Trophoblast cell (in vitro differentiated cells and primary cell): ENCODE data around the gene CHCHD3.
A peak's percentile ranks its signal among the peaks of the same experiment; 100 is the strongest.

Experiments used
- DNase-seq, 2 donors: peaks; one replicate each; pipeline ENCODE4 v3.0.0-alpha.2; 2016
- H2AFZ ChIP-seq: 2 replicates; pipeline ENCODE4 v1.6.1; 2013; ENCODE audit warnings: low read length, moderate library complexity, mild to moderate bottlenecking; ENCODE audit not compliant: insufficient read depth, poor library complexity
- H2AK5ac ChIP-seq: 2 replicates; pipeline ENCODE4 v1.6.1; 2013; ENCODE audit warnings: mild to moderate bottlenecking, low read length
- H2BK120ac ChIP-seq: 2 replicates; pipeline ENCODE4 v1.6.1; 2013; ENCODE audit warnings: low read length, mild to moderate bottlenecking, moderate library complexity; ENCODE audit not compliant: insufficient read depth, poor library complexity
- H2BK12ac ChIP-seq: 2 replicates; pipeline ENCODE4 v1.6.1; 2013; ENCODE audit warnings: mild to moderate bottlenecking, low read length, moderate library complexity
- H2BK5ac ChIP-seq: 2 replicates; pipeline ENCODE4 v1.6.1; 2013; ENCODE audit warnings: low read length, low read depth, moderate library complexity, mild to moderate bottlenecking; ENCODE audit not compliant: poor library complexity
- H3K14ac ChIP-seq: 2 replicates; pipeline ENCODE4 v1.6.1; 2013; ENCODE audit warnings: mild to moderate bottlenecking, low read length
- H3K18ac ChIP-seq: 2 replicates; pipeline ENCODE4 v1.6.1; 2013; ENCODE audit warnings: mild to moderate bottlenecking, low read length
- H3K23ac ChIP-seq: 2 replicates; pipeline ENCODE4 v1.6.1; 2013; ENCODE audit warnings: low read length
- H3K27ac ChIP-seq: 2 replicates; pipeline ENCODE4 v1.5.1; 2013; ENCODE audit warnings: low read depth, mild to moderate bottlenecking, inconsistent platforms, low read length, moderate library complexity
- H3K27me3 ChIP-seq: 2 replicates; pipeline ENCODE4 v1.6.1; 2013; ENCODE audit warnings: inconsistent platforms, mild to moderate bottlenecking, low read length, moderate library complexity; ENCODE audit not compliant: insufficient read depth
- H3K36me3 ChIP-seq, 2 experiments: 1 replicate in 1 of 2; 2 replicates in 1 of 2; pipeline ENCODE4 v1.6.1; 2013; ENCODE audit warnings: low read length in 2 of 2, mild to moderate bottlenecking in 2 of 2, moderate library complexity in 1 of 2; ENCODE audit not compliant: insufficient read depth in 2 of 2, control insufficient read depth in 1 of 2
- H3K4ac ChIP-seq: 2 replicates; pipeline ENCODE4 v1.6.1; 2013; ENCODE audit warnings: low read depth, mild to moderate bottlenecking, low read length, moderate library complexity
- H3K4me1 ChIP-seq, 2 experiments: 1 replicate in 1 of 2; 2 replicates in 1 of 2; pipeline ENCODE4 v1.6.1; 2013; ENCODE audit warnings: low read length in 2 of 2, mild to moderate bottlenecking in 2 of 2, moderate library complexity in 1 of 2; ENCODE audit not compliant: insufficient read depth in 2 of 2, control insufficient read depth in 1 of 2
- H3K4me2 ChIP-seq: 2 replicates; pipeline ENCODE4 v1.6.1; 2013; ENCODE audit warnings: inconsistent platforms, mild to moderate bottlenecking, low read length, moderate library complexity
- H3K4me3 ChIP-seq: 2 replicates; pipeline ENCODE4 v1.5.1; 2013; ENCODE audit warnings: mild to moderate bottlenecking, low read depth, low read length, inconsistent platforms
- H3K79me1 ChIP-seq: one replicate; pipeline ENCODE4 v1.6.1; 2013; ENCODE audit warnings: low read length
- H3K79me2 ChIP-seq: 2 replicates; pipeline ENCODE4 v1.6.1; 2013; ENCODE audit warnings: low read length, mild to moderate bottlenecking; ENCODE audit not compliant: control insufficient read depth, insufficient read depth, poor library complexity
- H3K9ac ChIP-seq: 2 replicates; pipeline ENCODE4 v1.6.1; 2013; ENCODE audit warnings: mild to moderate bottlenecking, low read length
- H3K9me3 ChIP-seq: 2 replicates; pipeline ENCODE4 v1.6.1; 2013; ENCODE audit warnings: low read depth, mild to moderate bottlenecking, control low read depth, inconsistent platforms, low read length; ENCODE audit not compliant: insufficient read depth
- H4K12ac ChIP-seq: 2 replicates; pipeline ENCODE4 v1.6.1; 2013; ENCODE audit warnings: low read depth, mild to moderate bottlenecking, low read length, moderate library complexity
- H4K8ac ChIP-seq: 2 replicates; pipeline ENCODE4 v1.6.1; 2013; ENCODE audit warnings: low read depth, mild to moderate bottlenecking, low read length, moderate library complexity
- H4K91ac ChIP-seq: one replicate; pipeline ENCODE4 v1.6.1; 2013; ENCODE audit warnings: low read depth, mild to moderate bottlenecking, low read length, moderate library complexity
- WGBS: extraction: QIAGEN DNeasy Blood & Tissue Kit; methylation state at CpG from one replicate; pipeline ENCODE4 v1.1.7; 2013; ENCODE audit warnings: missing lambda C conversion rate; ENCODE audit not compliant: insufficient read length, insufficient coverage; ENCODE audit errors: extremely low coverage; 5-methylcytosine and 5-hydroxymethylcytosine counted together

Gene CHCHD3

GRCh38 chr7:132743974-132744373, 337.9 kb downstream of the CHCHD3 start:
- Histone ChIP-seq H3K4me1 (no peaks in the 10 kb centered on the region), H2BK5ac (no peak overlapping the region), H3K79me1 (no peaks in the 10 kb centered on the region), H3K27me3 (no peaks in the 10 kb centered on the region), H2AFZ (no peak overlapping the region), H3K23ac (no peak overlapping the region), H2BK12ac (no peak overlapping the region), H3K4me2 (no peak overlapping the region), H3K36me3 (no peaks in the 10 kb centered on the region), H4K12ac (no peak overlapping the region), H3K14ac (no peak overlapping the region), H3K9me3 (no peaks in the 10 kb centered on the region), H2AK5ac (no peak overlapping the region), H4K91ac (no peak overlapping the region), H3K18ac (no peak overlapping the region), H4K8ac (no peak overlapping the region), H3K4me3 (no peak overlapping the region), H2BK120ac (no peak overlapping the region), H3K9ac (no peak overlapping the region), H3K79me2 (no peaks in the 10 kb centered on the region), H3K4ac (no peak overlapping the region), H3K27ac (no peak overlapping the region)
- DNase-seq, result no peak
- WGBS, result no CpG with 5 or more reads among the region's 2 CpGs

GRCh38 chr7:132742189-132742612, 339.7 kb downstream of the CHCHD3 start:
- Histone ChIP-seq H2BK120ac (no peak overlapping the region), H2AFZ (no peak overlapping the region), H3K27me3 (no peaks in the 10 kb centered on the region), H4K8ac (no peak overlapping the region), H4K91ac (no peak overlapping the region), H3K9me3 (no peaks in the 10 kb centered on the region), H2BK12ac (no peak overlapping the region), H3K27ac (no peak overlapping the region), H2BK5ac (no peak overlapping the region), H4K12ac (no peak overlapping the region), H3K79me1 (no peaks in the 10 kb centered on the region), H3K9ac (no peak overlapping the region), H2AK5ac (no peak overlapping the region), H3K4me3 (no peak overlapping the region), H3K23ac (no peak overlapping the region), H3K4me2 (no peak overlapping the region), H3K36me3 (no peaks in the 10 kb centered on the region), H3K18ac (no peak overlapping the region), H3K4me1 (no peaks in the 10 kb centered on the region), H3K79me2 (no peaks in the 10 kb centered on the region), H3K14ac (no peak overlapping the region), H3K4ac (no peak overlapping the region)
- no CpG with 5 or more reads among the region's 4 CpGs for WGBS
- DNase-seq, result no peak

- Histone ChIP-seq H2BK12ac (no peak overlapping the region), H3K4ac (no peak overlapping the region), H3K18ac (no peak overlapping the region), H3K36me3 (no peaks in the 10 kb centered on the region), H3K4me1 (no peaks in the 10 kb centered on the region), H3K9ac (no peak overlapping the region), H2BK5ac (no peak overlapping the region), H4K91ac (no peak overlapping the region), H2AK5ac (no peak overlapping the region), H3K27me3 (no peaks in the 10 kb centered on the region), H4K8ac (no peak overlapping the region), H2AFZ (no peak overlapping the region), H3K4me3 (no peak overlapping the region), H3K4me2 (no peak overlapping the region), H3K79me2 (no peaks in the 10 kb centered on the region), H3K14ac (no peak overlapping the region), H3K23ac (no peak overlapping the region), H3K9me3 (no peaks in the 10 kb centered on the region), H3K27ac (no peak overlapping the region), H3K79me1 (no peaks in the 10 kb centered on the region), H2BK120ac (no peak overlapping the region), H4K12ac (no peak overlapping the region)
- DNase-seq, result no peak
- WGBS, result no CpG with 5 or more reads among the region's 5 CpGs
These were observed 341.7 kb downstream of the CHCHD3 start for GRCh38 chr7:132740176-132740575.

GRCh38 chr7:132739271-132739955, 342.5 kb downstream of the CHCHD3 start:
- no peaks in the 10 kb centered on the region for H3K9me3 ChIP-seq
- H4K12ac ChIP-seq, result no peak overlapping the region
- no peaks in the 10 kb centered on the region for H3K79me1 ChIP-seq
- no peak overlapping the region for H3K23ac ChIP-seq
- H3K4ac ChIP-seq, result no peak overlapping the region
- H3K4me2 ChIP-seq, result no peak overlapping the region
- no peak overlapping the region for H3K27ac ChIP-seq
- WGBS, result no CpG with 5 or more reads among the region's 5 CpGs
- no peak overlapping the region for H2BK120ac ChIP-seq
- DNase-seq, result peak in 1 of 2 donors; percentile 29
- no peak overlapping the region for H2BK5ac ChIP-seq
- H2AK5ac ChIP-seq, result no peak overlapping the region
- H2BK12ac ChIP-seq, result no peak overlapping the region
- no peaks in the 10 kb centered on the region for H3K27me3 ChIP-seq
- no peak overlapping the region for H3K14ac ChIP-seq
- no peak overlapping the region for H3K9ac ChIP-seq
- H3K4me3 ChIP-seq, result no peak overlapping the region
- H4K8ac ChIP-seq, result no peak overlapping the region
- H3K79me2 ChIP-seq, result no peaks in the 10 kb centered on the region
- no peaks in the 10 kb centered on the region for H3K4me1 ChIP-seq
- no peak overlapping the region for H2AFZ ChIP-seq
- no peaks in the 10 kb centered on the region for H3K36me3 ChIP-seq
- no peak overlapping the region for H4K91ac ChIP-seq
- H3K18ac ChIP-seq, result no peak overlapping the region
